ENCODE results near the gene DDC.

DNA sequence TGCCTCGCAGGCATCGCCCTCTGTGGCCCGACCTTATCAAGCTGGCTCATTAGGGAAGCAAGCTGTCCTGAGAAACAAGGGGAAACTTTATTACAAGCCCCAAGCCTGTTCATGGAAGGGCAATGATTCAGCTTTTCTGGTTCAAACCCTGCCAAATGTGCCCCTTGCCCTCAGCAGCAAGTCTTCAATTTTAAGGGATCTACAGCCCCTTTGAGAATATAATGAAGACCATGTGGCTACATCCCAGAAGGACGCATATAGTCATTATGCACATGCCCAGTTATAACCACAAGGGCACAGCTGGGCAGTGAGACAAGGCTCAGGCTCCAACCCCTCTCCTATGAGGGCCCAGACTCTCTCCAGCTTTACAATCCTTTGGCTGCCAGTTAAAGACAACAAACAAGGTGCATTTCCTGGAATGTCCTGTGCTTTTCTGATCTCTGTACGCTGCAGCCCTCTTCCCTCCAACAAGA is 56.7 kb downstream of the DDC start:
- TF ChIP-seq CTCF (IDR thresholded peaks at IDR 0.05 in 4 of 5, conservative IDR thresholded peaks at IDR 0.05 in 1 of 5) (peak in 2 of 5 experiments; percentile 13 to 22), POLR2A (IDR thresholded peaks at IDR 0.05) (peak in 1 of 2 donors; percentile 23)
